HCT116 (cell line): ENCODE data around the gene FOXP1. TPM values are rescaled to one million over a fixed set of nuclear protein-coding genes. Genes with fewer than 3 reads are reported as not detected.

Experiments used
- ATAC-seq: fragments of 200-7000 bp; cut with Tn5 transposase; 2 replicates; pipeline ENCODE4 v1.9.1; 2020; ENCODE audit warnings: mild to moderate bottlenecking, moderate library complexity
- BruUV-seq: library from RNA; stranded (reverse); fragments of 400-500 nt; replicated peaks from 2 replicates; lab custom pipeline; 2021; lab: Mats Ljungman, UMichigan
- CTCF ChIA-PET: fragments of 300-600 bp; sonication (Branson Sonifier 250); formaldehyde crosslinking; loops from one replicate; lab custom pipeline; 2021; ENCODE audit warnings: antibody characterized with exemption; lab: Charles Lee
- POLR2A ChIA-PET: fragments of 300-600, 350-600 bp; sonication (Branson Sonifier 250); formaldehyde crosslinking; loops from one replicate; lab custom pipeline; 2021; ENCODE audit warnings: antibody characterized with exemption; lab: Charles Lee
- RAD21 ChIA-PET, 2 experiments: fragments of 300-600 bp; sonication (Branson Sonifier 250); formaldehyde crosslinking; loops; one replicate each; lab custom pipeline; 2023; ENCODE audit warnings: low total read pairs in 2 of 2; ENCODE audit not compliant: uncharacterized antibody in 2 of 2, unreplicated experiment in 2 of 2, low non-redundant PET in 1 of 2; lab: Charles Lee
- DNase-seq: peaks from one replicate; pipeline ENCODE4 v3.0.0-alpha.2; 2010; ENCODE audit warnings: low read depth, low spot score
- H2AFZ ChIP-seq: fragments of 200-600 bp; shearing (Covaris generic), sonication (generic); 2 replicates; pipeline ENCODE4 v1.6.1; 2017; ENCODE audit warnings: low read depth, mixed run types, mixed read lengths, antibody characterized with exemption, low read length; ENCODE audit not compliant: poor library complexity, severe bottlenecking
- H3K27ac ChIP-seq: 2 replicates; pipeline ENCODE4 v1.5.1; 2012; ENCODE audit warnings: low read depth, low read length
- H3K27me3 ChIP-seq: fragments of 200-600 bp; sonication (generic); 2 replicates; pipeline ENCODE4 v1.6.1; 2016; ENCODE audit warnings: mixed run types, low read length, mixed read lengths; ENCODE audit not compliant: insufficient read depth
- H3K36me3 ChIP-seq, 2 experiments: fragments of 200-500 bp in 1 of 2; fragments of 200-600 bp in 1 of 2; sonication (Bioruptor generic) in 1 of 2; sonication (generic) in 1 of 2; 2 replicates each; pipeline versions ENCODE4 v1.5.1 to v1.6.1; 2014 to 2016; ENCODE audit warnings: low read length in 2 of 2, inconsistent platforms in 1 of 2, mixed read lengths in 1 of 2, mixed run types in 1 of 2; ENCODE audit not compliant: insufficient read depth in 2 of 2, control insufficient read depth in 1 of 2
- H3K4me1 ChIP-seq, 2 experiments: fragments of 200-600 bp in 1 of 2; sonication (generic) in 1 of 2; 2 replicates each; pipeline versions ENCODE4 v1.5.1 to v1.6.1; 2012 to 2017; ENCODE audit warnings: low read length in 2 of 2, inconsistent platforms in 1 of 2, mild to moderate bottlenecking in 1 of 2, mixed read lengths in 1 of 2, mixed run types in 1 of 2, moderate library complexity in 1 of 2; ENCODE audit not compliant: insufficient read depth in 2 of 2, control insufficient read depth in 1 of 2
- H3K4me2 ChIP-seq: fragments of 200-600 bp; sonication (generic); 2 replicates; pipeline ENCODE4 v1.6.1; 2017; ENCODE audit warnings: mixed run types, low read length, mixed read lengths
- H3K4me3 ChIP-seq, 2 experiments: fragments of 200-600 bp in 1 of 2; sonication (generic) in 1 of 2; replicated peaks in 1 of 2; 2 replicates each; pipeline ENCODE4 v1.5.1; 2011 to 2016; ENCODE audit warnings: low read length in 2 of 2, control low read depth in 1 of 2, low read depth in 1 of 2, mild to moderate bottlenecking in 1 of 2, mixed read lengths in 1 of 2, mixed run types in 1 of 2
- H3K79me2 ChIP-seq: fragments of 200-600 bp; sonication (generic); 2 replicates; pipeline ENCODE4 v1.6.1; 2017; ENCODE audit warnings: mild to moderate bottlenecking, mixed run types, low read length, moderate library complexity, mixed read lengths; ENCODE audit not compliant: insufficient read depth
- H3K9ac ChIP-seq: fragments of 200-600 bp; sonication (generic); 2 replicates; pipeline ENCODE4 v1.6.1; 2016; ENCODE audit warnings: low read length, mixed read lengths
- H3K9me2 ChIP-seq: fragments of 200-600 bp; sonication (generic), shearing (Covaris generic); 2 replicates; pipeline ENCODE4 v1.6.1; 2017; ENCODE audit warnings: mixed run types, mild to moderate bottlenecking, moderate library complexity; ENCODE audit not compliant: insufficient read depth
- H3K9me3 ChIP-seq, 2 experiments: fragments of 200-500 bp in 1 of 2; fragments of 200-600 bp in 1 of 2; sonication (Bioruptor generic) in 1 of 2; sonication (generic) in 1 of 2; 2 replicates each; pipeline ENCODE4 v1.6.1; 2014 to 2017; ENCODE audit warnings: low read length in 2 of 2, mixed read lengths in 2 of 2, inconsistent platforms in 1 of 2, low read depth in 1 of 2, mild to moderate bottlenecking in 1 of 2, mixed run types in 1 of 2, moderate library complexity in 1 of 2; ENCODE audit not compliant: control insufficient read depth in 1 of 2, insufficient read depth in 1 of 2
- H4K20me1 ChIP-seq: fragments of 200-600 bp; sonication (generic), shearing (Covaris generic); 2 replicates; pipeline ENCODE4 v1.6.1; 2017; ENCODE audit warnings: mixed run types, mild to moderate bottlenecking, moderate library complexity; ENCODE audit not compliant: insufficient read depth
- CEBPB ChIP-seq: IDR thresholded peaks from 2 replicates; pipeline ENCODE4 v1.6.1; 2012; ENCODE audit warnings: low read depth
- EGR1 ChIP-seq: IDR thresholded peaks from 2 replicates; pipeline ENCODE4 v1.6.1; 2012; ENCODE audit warnings: low read depth
- EZH2 ChIP-seq: fragments of 200-600 bp; sonication (generic); IDR thresholded peaks from 2 replicates; pipeline ENCODE4 v1.6.1; 2017; ENCODE audit warnings: antibody characterized with exemption, mixed run types
- FOSL1 ChIP-seq: IDR thresholded peaks from 2 replicates; pipeline ENCODE4 v1.6.1; 2012; ENCODE audit warnings: low read depth
- POLR2AphosphoS5 ChIP-seq: IDR thresholded peaks from 2 replicates; pipeline ENCODE4 v1.6.1; 2011; ENCODE audit warnings: mild to moderate bottlenecking, low read depth, low read length, moderate library complexity
- RAD21 ChIP-seq: IDR thresholded peaks from 2 replicates; pipeline ENCODE4 v1.6.1; 2012; ENCODE audit warnings: low read depth, mild to moderate bottlenecking
- REST ChIP-seq: IDR thresholded peaks from 2 replicates; pipeline ENCODE4 v1.6.1; 2012; ENCODE audit warnings: low read depth
- SIN3A ChIP-seq: IDR thresholded peaks from 2 replicates; pipeline ENCODE4 v1.6.1; 2012; ENCODE audit warnings: low read depth
- SP1 ChIP-seq: IDR thresholded peaks from 2 replicates; pipeline ENCODE4 v1.6.1; 2012; ENCODE audit warnings: low read depth
- SRF ChIP-seq: IDR thresholded peaks from 2 replicates; pipeline ENCODE4 v1.6.1; 2012; ENCODE audit warnings: low read depth
- ZBTB33 ChIP-seq: IDR thresholded peaks from 2 replicates; pipeline ENCODE4 v1.6.1; 2011; ENCODE audit warnings: mild to moderate bottlenecking, low read length, moderate library complexity; ENCODE audit not compliant: insufficient replicate concordance; ENCODE audit errors: extremely low read depth
- ZFX ChIP-seq: fragments of 450-650 bp; IDR thresholded peaks from 2 replicates; pipeline ENCODE4 v1.6.1; 2017
- intact Hi-C: fragments of 100-400 bp; cut with micrococcal nuclease; formaldehyde crosslinking; loops from 2 replicates; pipeline ENCODE4 v1.10.0; 2022
- total RNA-seq: library from RNA; stranded (reverse); gene quantifications from one replicate; pipeline ENCODE4 v1.2.1, GENCODE V29; 2021; ENCODE audit not compliant: unreplicated experiment
- TF ChIP-seq, protein P1 (sequence below): IDR thresholded peaks from 2 replicates; pipeline ENCODE4 v1.6.1; 2012
- TF ChIP-seq, protein P2 (sequence below): IDR thresholded peaks from 2 replicates; pipeline ENCODE4 v1.6.1; 2012

Gene FOXP1
- total RNA-seq, 1 experiment from 2014 or later, result 11.4 TPM

DNA sequence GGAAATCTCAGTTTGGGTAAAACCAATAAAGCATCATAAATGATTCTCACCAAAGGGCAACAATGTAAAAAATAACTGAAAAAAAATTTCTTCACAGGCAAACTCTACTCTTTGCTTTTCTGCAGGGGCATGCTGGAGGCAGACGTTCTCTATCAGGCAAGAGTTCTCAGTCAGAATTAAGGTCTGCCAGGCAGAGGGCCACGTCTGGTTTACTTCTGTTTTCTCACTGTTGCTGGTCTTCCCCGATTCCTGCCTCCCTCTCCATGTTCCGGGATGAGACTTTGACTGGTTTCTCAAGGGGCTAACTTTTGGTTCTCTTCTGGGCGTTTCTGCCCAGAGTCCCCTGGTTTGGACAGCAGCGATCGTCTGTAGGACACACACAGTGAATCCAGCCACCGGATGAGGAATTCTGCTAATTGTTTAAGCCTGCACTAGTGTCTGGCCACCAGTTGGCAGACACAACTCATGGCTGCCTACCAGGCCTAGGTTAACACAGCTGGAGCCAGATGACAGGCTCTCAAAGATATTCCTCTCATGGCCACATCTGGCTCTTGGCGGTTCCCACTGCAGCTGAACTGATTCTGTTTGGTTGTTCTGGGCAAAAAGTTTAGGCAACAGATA is 273.1 kb downstream of the FOXP1 start:
- Histone ChIP-seq H3K27me3 (no peaks in the 10 kb centered on the region), H3K9me3 (no peaks in the 10 kb centered on the region), H3K36me3 (no peaks in the 10 kb centered on the region), H3K79me2 (no peaks in the 10 kb centered on the region), H4K20me1 (no peaks in the 10 kb centered on the region), H3K4me2 (no peak overlapping the region), H3K4me3 (no peak overlapping the region), H3K9ac (no peak overlapping the region), H3K27ac (no peak overlapping the region), H3K4me1 (no peaks in the 10 kb centered on the region), H3K9me2 (no peaks in the 10 kb centered on the region), H2AFZ (no peak overlapping the region)
- intact Hi-C loops, result no loop called here
- ChIA-PET RAD21 (no interaction called here), CTCF (no interaction called here), POLR2A (no interaction called here)
- BruUV-seq, result no TSS peak
- TF ChIP-seq REST, result no peak
- no peak for TF ChIP-seq SRF
- no peak for TF ChIP-seq ZFX
- no peak for TF ChIP-seq SP1
- TF ChIP-seq SIN3A, result no peak
- TF ChIP-seq EZH2, result no peak
- ATAC-seq (no peak), DNase-seq (no peak)

DNA sequence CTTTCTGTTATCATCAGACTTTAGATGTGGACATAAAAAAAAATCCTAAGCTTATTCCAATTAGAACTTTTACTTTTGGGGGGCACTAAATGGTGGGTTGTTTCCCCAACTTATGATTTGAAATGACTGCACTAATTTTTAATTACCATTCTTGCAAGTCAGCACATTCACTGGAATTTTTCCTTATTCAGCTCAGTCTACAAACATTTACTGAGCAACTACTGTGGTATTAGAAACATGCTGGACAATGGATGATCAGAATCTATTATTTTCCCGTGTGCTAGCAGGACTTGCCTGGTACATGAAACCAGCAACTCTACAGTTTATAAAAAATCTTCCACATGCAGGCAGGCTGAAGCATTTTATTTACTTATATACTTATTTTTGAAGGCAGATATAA is 273.6 kb downstream of the FOXP1 start:
- H3K4me3 ChIP-seq, result no peak overlapping the region
- ATAC-seq (no peak), DNase-seq (no peak)
- intact Hi-C loops, result no loop called here
- H3K36me3 ChIP-seq, result no peaks in the 10 kb centered on the region
- H3K9me3 ChIP-seq, result no peaks in the 10 kb centered on the region
- H3K27me3 ChIP-seq, result no peaks in the 10 kb centered on the region
- POLR2A ChIA-PET, result no interaction called here
- CTCF ChIA-PET, result no interaction called here
- no peaks in the 10 kb centered on the region for H3K4me1 ChIP-seq
- H3K9ac ChIP-seq, result no peak overlapping the region
- no peak overlapping the region for H2AFZ ChIP-seq
- H3K4me2 ChIP-seq, result no peak overlapping the region
- no peaks in the 10 kb centered on the region for H3K79me2 ChIP-seq
- H4K20me1 ChIP-seq, result no peaks in the 10 kb centered on the region
- no peaks in the 10 kb centered on the region for H3K9me2 ChIP-seq
- BruUV-seq, result no TSS peak
- H3K27ac ChIP-seq, result no peak overlapping the region
- RAD21 ChIA-PET, result no interaction called here
- TF ChIP-seq POLR2AphosphoS5 (no peak), RAD21 (no peak), ZBTB33 (no peak), FOSL1 (no peak), EGR1 (no peak), CEBPB (no peak), SP1 (no peak)
- TF ChIP-seq, protein P1, sequence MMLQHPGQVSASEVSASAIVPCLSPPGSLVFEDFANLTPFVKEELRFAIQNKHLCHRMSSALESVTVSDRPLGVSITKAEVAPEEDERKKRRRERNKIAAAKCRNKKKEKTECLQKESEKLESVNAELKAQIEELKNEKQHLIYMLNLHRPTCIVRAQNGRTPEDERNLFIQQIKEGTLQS, result no peak
- TF ChIP-seq, protein P2, sequence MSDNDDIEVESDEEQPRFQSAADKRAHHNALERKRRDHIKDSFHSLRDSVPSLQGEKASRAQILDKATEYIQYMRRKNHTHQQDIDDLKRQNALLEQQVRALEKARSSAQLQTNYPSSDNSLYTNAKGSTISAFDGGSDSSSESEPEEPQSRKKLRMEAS, result no peak
